Measurements from ENCODE around the gene UFSP1.

UFSP1 gene

GRCh38 chr7:100900978-100901377, 11.5 kb upstream of the UFSP1 start:
- no peak overlapping the region for H3K4me3 ChIP-seq (ENCODE audit: low read length)
- TF ChIP-seq, protein P1, sequence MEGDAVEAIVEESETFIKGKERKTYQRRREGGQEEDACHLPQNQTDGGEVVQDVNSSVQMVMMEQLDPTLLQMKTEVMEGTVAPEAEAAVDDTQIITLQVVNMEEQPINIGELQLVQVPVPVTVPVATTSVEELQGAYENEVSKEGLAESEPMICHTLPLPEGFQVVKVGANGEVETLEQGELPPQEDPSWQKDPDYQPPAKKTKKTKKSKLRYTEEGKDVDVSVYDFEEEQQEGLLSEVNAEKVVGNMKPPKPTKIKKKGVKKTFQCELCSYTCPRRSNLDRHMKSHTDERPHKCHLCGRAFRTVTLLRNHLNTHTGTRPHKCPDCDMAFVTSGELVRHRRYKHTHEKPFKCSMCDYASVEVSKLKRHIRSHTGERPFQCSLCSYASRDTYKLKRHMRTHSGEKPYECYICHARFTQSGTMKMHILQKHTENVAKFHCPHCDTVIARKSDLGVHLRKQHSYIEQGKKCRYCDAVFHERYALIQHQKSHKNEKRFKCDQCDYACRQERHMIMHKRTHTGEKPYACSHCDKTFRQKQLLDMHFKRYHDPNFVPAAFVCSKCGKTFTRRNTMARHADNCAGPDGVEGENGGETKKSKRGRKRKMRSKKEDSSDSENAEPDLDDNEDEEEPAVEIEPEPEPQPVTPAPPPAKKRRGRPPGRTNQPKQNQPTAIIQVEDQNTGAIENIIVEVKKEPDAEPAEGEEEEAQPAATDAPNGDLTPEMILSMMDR (conservative IDR thresholded peaks at IDR 0.05; ENCODE audit: low read depth, low read length): no peak

DNA sequence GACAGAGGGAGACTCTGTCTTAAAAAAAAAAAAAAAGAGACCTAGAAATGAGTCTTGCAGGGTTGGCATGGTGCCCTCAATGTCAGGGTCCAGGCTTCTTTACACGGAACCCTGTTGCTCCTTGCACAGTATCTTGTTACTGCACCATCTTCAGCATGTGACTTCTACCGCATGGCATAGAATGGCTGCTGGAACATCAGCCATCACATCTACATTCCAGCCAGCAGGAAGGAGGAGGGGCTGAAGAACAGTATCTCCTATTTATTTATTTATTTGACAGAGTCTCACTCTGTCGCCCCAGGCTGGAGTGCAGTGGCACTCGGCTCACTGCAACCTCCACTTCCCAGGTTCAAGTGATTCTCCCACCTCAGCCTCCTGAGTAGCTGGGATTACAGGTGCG, 9.9 kb upstream of the UFSP1 start:
- no peak for DNase-seq (ENCODE audit: low read depth)
- H3K4me3 ChIP-seq (ENCODE audit: low read length): no peak overlapping the region
- TF ChIP-seq, protein P1 (conservative IDR thresholded peaks at IDR 0.05; ENCODE audit: low read depth, low read length): no peak

More at GRCh38 chr7:100900978-100901377, 11.5 kb upstream of the UFSP1 start:
- no peak for DNase-seq (ENCODE audit: low read depth)

DNA sequence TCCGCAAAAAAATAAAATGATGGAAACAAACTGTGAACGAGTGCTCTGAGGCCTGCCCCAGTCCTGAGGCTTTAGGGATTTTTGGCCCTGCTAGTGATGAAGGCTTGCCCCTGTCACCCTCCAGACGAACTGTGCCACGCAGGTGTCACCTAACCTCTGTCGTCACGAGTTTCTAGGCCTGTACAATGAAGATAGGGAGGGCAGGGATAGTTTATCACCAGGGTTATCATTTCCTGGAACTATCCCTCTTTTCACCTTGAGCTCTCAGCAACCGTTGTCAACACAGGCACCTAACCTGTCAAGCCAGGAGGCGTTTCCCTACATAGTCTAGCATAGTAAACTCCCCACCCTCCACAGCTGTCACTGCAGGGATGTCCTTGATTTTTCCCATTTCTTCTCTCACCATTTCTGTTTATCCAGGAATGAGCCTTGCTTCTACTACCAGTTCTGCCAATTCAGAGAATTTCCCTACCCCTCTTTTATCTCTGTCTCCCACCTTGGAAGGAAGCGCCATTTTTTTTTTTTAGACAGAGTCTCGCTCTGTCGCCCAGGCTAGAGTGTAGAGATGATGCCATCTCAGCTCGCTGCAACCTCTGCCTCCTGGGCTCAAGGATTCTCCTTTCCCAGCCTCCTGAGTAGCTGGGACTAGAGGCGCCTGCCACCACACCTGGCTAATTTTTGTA, 8.4 kb upstream of the UFSP1 start:
- DNase-seq (ENCODE audit: low read depth): no peak
- H3K4me3 ChIP-seq (ENCODE audit: low read length): no peak overlapping the region
- TF ChIP-seq, protein P1 (conservative IDR thresholded peaks at IDR 0.05; ENCODE audit: low read depth, low read length): no peak

GRCh38 chr7:100896732-100897608, 7.5 kb upstream of the UFSP1 start:
- DNase-seq (ENCODE audit: low read depth): no peak
- H3K4me3 ChIP-seq (ENCODE audit: low read length): no peak overlapping the region

DNA sequence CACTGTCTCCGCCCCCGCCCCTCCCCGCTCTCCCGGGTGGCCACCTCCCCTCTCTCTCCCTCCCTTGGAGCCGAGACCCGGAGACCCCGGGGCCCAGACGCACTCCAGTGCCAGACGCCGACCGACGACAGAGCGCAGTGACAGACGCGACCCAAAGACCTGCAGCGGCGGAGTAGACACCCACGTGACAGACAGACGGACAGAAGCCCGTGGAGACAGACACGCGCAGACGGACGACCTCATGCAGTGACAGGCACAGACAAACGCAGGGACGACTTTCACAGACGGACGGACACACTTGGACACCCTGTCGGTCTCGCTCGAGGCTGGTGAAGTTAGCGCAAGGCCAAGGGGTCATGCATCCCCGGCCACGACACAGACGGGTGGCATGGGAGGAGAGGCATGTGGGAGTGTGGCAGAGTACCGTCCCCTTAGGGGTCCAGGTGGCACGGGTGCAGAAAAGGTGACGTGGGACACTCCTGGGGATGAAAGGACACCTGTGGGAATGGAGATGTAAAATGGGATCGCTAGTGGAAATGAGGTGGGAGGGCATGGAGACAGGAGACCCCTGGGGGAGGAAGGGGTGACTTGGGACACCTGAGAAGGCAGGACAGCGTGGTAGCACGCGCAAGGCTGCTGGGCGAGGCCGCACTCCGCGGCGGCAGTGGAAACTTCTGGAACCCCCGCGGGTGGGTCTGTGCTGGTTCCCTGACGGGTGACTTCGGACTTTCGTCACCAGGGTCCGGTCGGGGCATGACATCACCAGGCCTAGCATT, 6.6 kb upstream of the UFSP1 start:
- no peak for DNase-seq (ENCODE audit: low read depth)
- no peak overlapping the region for H3K4me3 ChIP-seq (ENCODE audit: low read length)

More at GRCh38 chr7:100896732-100897608, 7.5 kb upstream of the UFSP1 start:
- TF ChIP-seq, protein P1 (conservative IDR thresholded peaks at IDR 0.05; ENCODE audit: low read depth, low read length): peak; percentile 66

DNA sequence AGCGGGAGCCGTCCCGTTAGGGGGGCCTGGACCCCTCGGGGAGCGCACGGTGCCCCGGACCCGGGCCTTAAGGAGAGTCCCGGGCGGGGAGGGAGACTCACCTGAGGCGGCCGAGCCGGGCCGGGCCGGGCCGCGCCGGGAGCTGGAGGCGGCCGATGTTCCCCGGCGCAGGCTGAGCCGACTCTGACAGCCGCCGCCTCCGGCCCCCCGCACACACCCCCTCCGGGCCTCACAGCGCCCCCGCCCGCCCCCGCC, 6.1 kb upstream of the UFSP1 start, which contains the start of gene ACHE:
Gene ACHE (minus strand): TSS at position 188 of the 255 bp plus-strand sequence. CDS start 1,656 bp downstream, outside the sequence.
- no peak for DNase-seq (ENCODE audit: low read depth)
- peak within 1 kb of the TSS; percentile 40 for H3K4me3 ChIP-seq (ENCODE audit: low read length)
- TF ChIP-seq, protein P1 (conservative IDR thresholded peaks at IDR 0.05; ENCODE audit: low read depth, low read length): no peak

More for the DNA sequence above, 6.6 kb upstream of the UFSP1 start:
- TF ChIP-seq, protein P1 (conservative IDR thresholded peaks at IDR 0.05; ENCODE audit: low read depth, low read length): no peak

Data from retinal pigment epithelial cell (primary cell).